ENCODE data around the gene TMCO4. TPM values are rescaled to one million over a fixed set of nuclear protein-coding genes. Genes with fewer than 3 reads are reported as not detected.

The TMCO4 gene
- total and polyA plus RNA-seq, 2 of the 4 experiments (the other 2 are of a cell fraction), result 7.3 to 8.6 TPM

GRCh38 chr1:19780267-19780877, 19.3 kb downstream of the TMCO4 start:
- Histone ChIP-seq H2AK5ac (ENCODE audit: low read depth, low read length) (no peak overlapping the region), H3K27ac (ENCODE audit: insufficient read depth, low read length) (no peak overlapping the region), H3K9me1 (ENCODE audit: insufficient read depth, low read length) (peaks cover 1% of the 10 kb centered on the region; the same call in 1 of the 2 replicates), H3K56ac (ENCODE audit: extremely low read depth, insufficient read depth, low read length) (no peak overlapping the region), H3K4me3 (ENCODE audit: insufficient read depth, low read depth, low read length) (no peak overlapping the region), H3K23ac (ENCODE audit: low read depth, low read length) (no peak overlapping the region), H3K27me3 (ENCODE audit: control insufficient read depth, insufficient read depth, low read length) (no peaks in the 10 kb centered on the region), H3K4me2 (ENCODE audit: low read depth, low read length) (no peak overlapping the region), H4K20me1 (ENCODE audit: insufficient read depth, low read length) (no peaks in the 10 kb centered on the region), H2BK20ac (ENCODE audit: low read depth, low read length) (no peak overlapping the region), H3K9ac (ENCODE audit: low read depth, low read length) (no peak overlapping the region), H4K91ac (ENCODE audit: insufficient read depth, low read depth, low read length) (no peak overlapping the region), H2AFZ (replicated peaks; ENCODE audit: low read length, poor library complexity) (no peak overlapping the region), H4K8ac (ENCODE audit: low read depth in 2 of 2, low read length in 2 of 2) (no peak overlapping the region), H3K36me3 (ENCODE audit: control insufficient read depth, insufficient read depth, low read length) (peaks cover 20% of the 10 kb centered on the region), H2BK15ac (ENCODE audit: low read depth, low read length) (no peak overlapping the region), H3K4me1 (ENCODE audit: control insufficient read depth, insufficient read depth, low read length) (peaks cover under 1% of the 10 kb centered on the region; the same call in 1 of the 2 replicates), H2BK5ac (ENCODE audit: low read depth, low read length, poor library complexity, severe bottlenecking) (no peak overlapping the region), H2BK120ac (ENCODE audit: low read depth, low read length) (no peak overlapping the region), H3K14ac (replicated peaks; ENCODE audit: low read depth, low read length) (no peak overlapping the region), H3K4ac (ENCODE audit: low read depth, low read length) (no peak overlapping the region), H2AK9ac (replicated peaks; ENCODE audit: low read depth, low read length, poor library complexity) (peak overlapping the region; percentile 31), H3K79me1 (ENCODE audit: low read depth in 1 of 2, low read length in 2 of 2) (no peaks in the 10 kb centered on the region), H3K18ac (ENCODE audit: low read depth, low read length) (no peak overlapping the region), H3K9me3 (ENCODE audit: control insufficient read depth, insufficient read depth, low read length) (no peaks in the 10 kb centered on the region), H4K5ac (ENCODE audit: low read depth, low read length) (no peak overlapping the region)
- 87% methylated on average over 5 of the region's 11 CpGs; no CpG with 5 or more reads in 1 of the 2 experiments for whole genome bisulfite sequencing, 2 experiments (ENCODE audit: extremely low coverage in 2 of 2, insufficient read length in 1 of 2)
- ChIA-PET CTCF (no interaction called here), POLR2A (ENCODE audit: unreplicated experiment) (no interaction called here)
- in situ Hi-C loops (cut with MboI; ENCODE audit: low sequenced_read_pairs) (no loop called here), intact Hi-C loops (cut with micrococcal nuclease) (no loop called here), dilution Hi-C loops (cut with HindIII; ENCODE audit: low sequenced_read_pairs, unreplicated experiment) (no loop called here)
- TF ChIP-seq MAZ (IDR thresholded peaks at IDR 0.05; ENCODE audit: borderline replicate concordance, low read depth, low read length) (no peak), CEBPB (IDR thresholded peaks at IDR 0.05; ENCODE audit: low read depth, low read length) (no peak), BHLHE40 (IDR thresholded peaks at IDR 0.05; ENCODE audit: low read depth, low read length) (no peak)
- DNase-seq (no peak), ATAC-seq (ENCODE audit: low read depth) (no peak)
- no TSS peak for BruUV-seq (replicated peaks)
